Suppressor macrophage treated with lipopolysaccharide for 1 hour (primary cell): Measurements from ENCODE around the gene COL6A1.
"Not testable (repeated sequence)": the region's sequence is repeated elsewhere in the genome, so short reads cannot be mapped to it uniquely, and the experiment has no call there.

ENCODE experiments used
- DNase-seq, 3 donors: peaks; one replicate each; pipeline ENCODE4 v3.0.0-alpha.2; 2020 to 2022

The COL6A1 gene

GRCh38 chr21:45969921-45970673 is 11.5 kb upstream of the COL6A1 start:
- DNase-seq, result peak in 1 of 3 donors; percentile 16

GRCh38 chr21:45970674-45971615 is 10.6 kb upstream of the COL6A1 start:
- peak; percentile 48 to 78 (median 58) for DNase-seq

GRCh38 chr21:45971616-45972352 is 9.8 kb upstream of the COL6A1 start:
- DNase-seq, result peak in 1 of 3 donors; percentile 13

GRCh38 chr21:45972353-45972715 is 9.2 kb upstream of the COL6A1 start:
- no peak for DNase-seq

- peak in 2 of 3 donors; percentile 16 to 21 for DNase-seq
Observed at GRCh38 chr21:45972716-45973474, 8.7 kb upstream of the COL6A1 start.

- peak; percentile 70 to 84 (median 74) for DNase-seq
Observed at GRCh38 chr21:45973475-45974072, 8.0 kb upstream of the COL6A1 start.

- peak; percentile 32 to 53 (median 47) for DNase-seq
Observed at GRCh38 chr21:45974073-45975019, 7.2 kb upstream of the COL6A1 start.

GRCh38 chr21:45975020-45975666 is 6.4 kb upstream of the COL6A1 start:
- peak; percentile 14 to 59 (median 26) for DNase-seq

GRCh38 chr21:45975667-45976409 is 5.7 kb upstream of the COL6A1 start:
- DNase-seq, result not testable (repeated sequence)

- no peak for DNase-seq
Observed at GRCh38 chr21:45976701-45977311, 4.8 kb upstream of the COL6A1 start.

- DNase-seq, result no peak
Observed at GRCh38 chr21:45977396-45977795, 4.2 kb upstream of the COL6A1 start.

GRCh38 chr21:45979141-45979631 is 2.4 kb upstream of the COL6A1 start:
- no peak for DNase-seq

GRCh38 chr21:45979651-45980050 is 1.9 kb upstream of the COL6A1 start:
- no peak for DNase-seq

- peak in 1 of 3 donors; percentile 13 for DNase-seq
Observed at GRCh38 chr21:45980271-45980670, 1.3 kb upstream of the COL6A1 start.

GRCh38 chr21:45980697-45981096 is 873 bp upstream of the COL6A1 start:
- no peak for DNase-seq

GRCh38 chr21:45982092-45982757 is 655 bp downstream of the COL6A1 start:
- DNase-seq, result peak in 2 of 3 donors; percentile 8 to 13

GRCh38 chr21:45982758-45983648 is 1.4 kb downstream of the COL6A1 start:
- DNase-seq, result peak in 1 of 3 donors; percentile 16
